Left kidney (tissue), 2 donors: ENCODE results near the gene FAM83B. TPM values are rescaled to one million over a fixed set of nuclear protein-coding genes. Genes with fewer than 3 reads are reported as not detected.
"Not testable (repeated sequence)": the region's sequence is repeated elsewhere in the genome, so short reads cannot be mapped to it uniquely, and the experiment has no call there.

Source experiments
- DNase-seq: peaks from one replicate; pipeline ENCODE4 v3.0.0-alpha.2; 2013
- polyA plus RNA-seq: library from polyadenylated mRNA; unstranded; fragments of 120-200 nt; gene quantifications from one replicate; pipeline ENCODE4 v1.2.1, GENCODE V29; 2013; ENCODE audit not compliant: insufficient read length

FAM83B gene
- polyA plus RNA-seq, 1 donor = 11.1 TPM

- DNase-seq = no peak
Measured at GRCh38 chr6:54899442-54899841, 52.9 kb downstream of the FAM83B start.

GRCh38 chr6:54899986-54900385, 53.4 kb downstream of the FAM83B start:
- DNase-seq = no peak

GRCh38 chr6:54900666-54901065, 54.1 kb downstream of the FAM83B start:
- no peak for DNase-seq

DNA sequence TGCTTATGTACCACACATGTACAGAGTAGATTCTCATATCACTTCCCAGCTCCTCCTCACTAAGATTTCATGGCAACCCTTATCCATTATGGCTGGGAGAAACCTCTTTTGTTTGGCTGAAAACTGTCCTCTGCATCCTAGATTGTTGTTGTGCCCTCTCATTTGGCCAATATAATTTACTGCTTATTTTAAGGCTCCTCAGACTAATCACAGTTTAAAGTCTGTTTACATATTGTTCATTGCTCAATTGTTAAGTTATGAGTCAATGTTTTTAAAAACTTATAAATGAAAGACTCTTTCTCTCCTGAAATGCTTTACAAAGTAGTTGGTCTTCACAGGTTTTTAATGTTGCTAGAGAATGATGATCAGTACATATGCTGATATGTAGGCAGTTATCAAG, 57.3 kb downstream of the FAM83B start:
- DNase-seq = no peak

- no peak for DNase-seq
Measured at GRCh38 chr6:54907355-54907754, 60.8 kb downstream of the FAM83B start.

DNA sequence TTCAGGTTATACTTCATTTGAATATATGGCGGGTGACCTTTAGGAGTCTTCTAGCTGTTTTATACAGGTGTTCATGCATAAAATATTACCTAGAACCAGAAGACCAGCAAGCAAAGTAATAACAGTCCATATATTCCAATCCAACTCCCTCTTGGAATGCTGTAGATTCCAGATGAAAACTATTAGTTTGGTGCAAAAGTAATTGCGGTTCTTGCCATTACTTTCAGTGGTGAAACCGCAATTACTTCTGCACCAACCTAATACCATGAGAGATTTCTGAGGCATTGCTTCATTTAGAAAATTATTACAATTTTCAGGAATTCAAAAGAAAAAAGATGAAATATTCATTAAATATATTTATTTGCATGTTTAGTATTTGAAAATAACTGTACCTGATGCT, 62.6 kb downstream of the FAM83B start:
- no peak for DNase-seq

DNA sequence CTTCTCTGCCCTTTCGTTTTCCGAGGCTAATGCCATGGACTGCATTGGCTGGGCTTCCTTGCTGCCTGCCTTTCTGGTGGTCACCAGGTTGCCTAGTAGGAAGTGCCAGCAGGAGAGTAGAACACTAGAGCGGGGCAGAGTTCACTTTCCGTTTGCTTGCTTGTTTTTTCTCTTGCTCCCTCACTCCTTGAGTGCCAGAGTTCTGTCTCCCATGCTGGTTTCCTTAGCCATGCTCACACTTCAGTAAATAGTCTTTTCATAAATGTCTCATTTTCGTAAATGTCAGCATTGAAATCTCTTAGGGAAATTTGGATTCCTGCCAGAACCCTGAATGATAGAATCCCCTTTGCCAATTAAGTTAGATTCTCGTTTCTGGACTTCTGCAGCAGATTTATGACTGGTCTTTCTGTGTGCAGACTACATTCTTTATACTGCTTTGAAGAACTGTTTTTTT, 63.9 kb downstream of the FAM83B start:
- DNase-seq = no peak

GRCh38 chr6:54910921-54911320, 64.3 kb downstream of the FAM83B start:
- no peak for DNase-seq

DNA sequence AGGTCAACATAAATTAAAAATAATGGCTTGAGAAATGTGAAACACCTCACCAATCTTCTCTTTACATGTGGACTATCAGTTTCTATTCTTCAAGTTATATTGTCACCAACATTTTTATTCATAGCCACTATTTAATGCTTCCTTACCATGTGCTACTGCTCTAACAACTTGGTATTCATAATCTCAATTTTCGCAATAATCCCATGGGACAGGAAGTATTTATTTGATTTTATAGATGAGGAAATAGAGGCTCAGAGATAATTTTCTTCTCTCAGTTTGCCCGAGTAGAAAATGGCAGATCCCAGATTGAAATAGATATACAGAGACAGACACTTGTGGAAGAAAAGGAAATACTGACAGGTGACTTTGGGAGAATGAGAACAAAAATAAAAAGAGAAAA, 66.6 kb downstream of the FAM83B start:
- no peak for DNase-seq

DNA sequence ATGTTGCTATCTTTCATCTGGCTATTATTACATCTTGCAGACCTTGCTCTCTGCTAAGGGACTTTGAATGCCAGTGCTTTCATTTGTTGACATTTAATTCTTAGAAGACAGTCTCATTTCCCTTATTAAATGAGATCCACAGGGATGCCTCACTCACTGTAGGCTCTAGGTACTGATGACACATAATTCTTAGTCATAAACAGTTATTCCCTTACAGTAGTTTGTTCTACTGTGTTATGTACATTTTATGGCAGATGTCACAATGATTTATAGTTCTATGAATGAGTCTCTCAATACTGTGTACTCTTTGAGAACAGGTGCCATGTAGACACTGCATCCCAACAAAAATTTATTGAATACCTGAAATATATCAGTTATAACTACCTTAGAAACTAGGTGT, 70.3 kb downstream of the FAM83B start:
- DNase-seq = no peak

DNA sequence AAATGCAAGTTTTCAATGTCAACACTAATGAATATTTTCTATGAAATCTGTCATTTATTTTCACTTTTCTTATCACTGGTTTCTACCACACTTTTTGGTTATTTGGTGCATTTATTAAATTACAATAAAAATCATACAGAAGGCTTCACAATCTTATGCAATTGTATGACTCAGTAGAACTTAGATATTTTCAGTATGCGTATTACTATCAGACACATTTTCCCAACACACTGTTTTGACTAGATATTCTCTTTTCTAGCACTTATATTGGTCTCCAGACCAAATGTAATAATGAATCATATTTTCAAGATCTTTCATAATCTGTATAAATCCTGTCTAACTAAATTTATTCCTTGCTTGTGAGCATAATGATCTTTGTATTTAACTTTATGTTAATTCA, 74.1 kb downstream of the FAM83B start:
- DNase-seq = no peak

- no peak for DNase-seq
Measured at GRCh38 chr6:54921891-54922290, 75.3 kb downstream of the FAM83B start.

- no peak for DNase-seq
Measured at GRCh38 chr6:54929245-54929909, 82.8 kb downstream of the FAM83B start.

DNA sequence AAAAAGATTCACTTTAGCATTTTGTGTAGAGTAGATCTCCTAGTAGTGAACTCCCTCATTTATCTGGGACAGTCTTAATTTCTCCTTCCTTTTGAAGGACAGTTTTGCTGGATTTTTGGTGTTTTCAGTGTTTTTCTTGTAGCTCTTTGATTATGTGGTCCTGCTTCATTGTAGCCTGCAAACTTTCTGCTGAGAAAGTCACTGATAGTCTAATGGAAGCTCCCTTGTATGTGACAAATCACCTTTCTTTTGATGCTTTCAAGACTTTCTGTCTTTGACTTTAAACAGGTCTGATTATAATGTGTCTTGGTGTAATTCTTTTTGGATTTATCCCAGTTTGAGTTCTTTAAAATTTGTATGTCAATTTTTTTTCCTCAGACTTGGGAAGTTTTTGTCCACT, 86.1 kb downstream of the FAM83B start:
- DNase-seq = no peak

- DNase-seq = no peak
Measured at GRCh38 chr6:54935739-54936138, 89.2 kb downstream of the FAM83B start.

- no peak for DNase-seq
Measured at GRCh38 chr6:54937371-54937770, 90.8 kb downstream of the FAM83B start.

- no peak for DNase-seq
Measured at GRCh38 chr6:54957698-54958097, 111.1 kb downstream of the FAM83B start.

DNA sequence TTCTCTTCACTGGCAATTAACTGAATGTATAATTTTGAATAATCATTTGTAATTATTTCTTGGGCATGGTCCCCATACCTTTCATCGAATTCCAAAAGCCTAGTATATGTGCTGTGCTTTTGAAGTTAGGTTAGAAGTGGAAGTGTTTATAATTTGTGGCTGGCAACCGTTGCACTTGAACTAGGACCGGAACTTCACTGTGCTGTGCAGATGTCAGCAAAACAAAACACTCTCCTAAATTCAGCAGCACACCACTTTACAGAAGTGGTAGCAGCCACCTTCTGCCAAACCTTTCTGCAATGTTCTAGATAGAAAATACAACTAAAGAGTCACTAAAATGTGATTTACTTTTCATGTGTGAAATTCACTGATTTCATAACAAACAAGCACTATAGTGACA, 111.9 kb downstream of the FAM83B start:
- DNase-seq = no peak

GRCh38 chr6:54959820-54960219, 113.2 kb downstream of the FAM83B start:
- DNase-seq = no peak

DNA sequence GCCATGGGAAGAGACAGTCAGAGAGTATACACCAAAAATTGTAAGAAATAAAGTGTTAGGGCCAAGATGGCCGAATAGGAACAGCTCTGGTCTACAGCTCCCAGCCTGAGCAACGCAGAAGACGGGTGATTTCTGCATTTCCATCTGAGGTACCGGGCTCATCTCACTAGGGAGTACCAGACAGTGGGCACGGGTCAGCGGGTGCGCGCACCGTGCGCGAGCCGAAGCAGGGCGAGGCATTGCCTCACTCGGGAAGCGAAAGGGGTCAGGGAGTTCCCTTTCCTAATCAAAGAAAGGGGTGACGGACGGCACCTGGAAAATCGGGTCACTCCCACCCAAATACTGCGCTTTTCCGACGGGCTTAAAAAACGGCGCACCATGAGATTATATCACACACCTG, 114.8 kb downstream of the FAM83B start:
- not testable (repeated sequence) for DNase-seq

- no peak for DNase-seq
Measured at GRCh38 chr6:54970337-54970736, 123.8 kb downstream of the FAM83B start.

DNA sequence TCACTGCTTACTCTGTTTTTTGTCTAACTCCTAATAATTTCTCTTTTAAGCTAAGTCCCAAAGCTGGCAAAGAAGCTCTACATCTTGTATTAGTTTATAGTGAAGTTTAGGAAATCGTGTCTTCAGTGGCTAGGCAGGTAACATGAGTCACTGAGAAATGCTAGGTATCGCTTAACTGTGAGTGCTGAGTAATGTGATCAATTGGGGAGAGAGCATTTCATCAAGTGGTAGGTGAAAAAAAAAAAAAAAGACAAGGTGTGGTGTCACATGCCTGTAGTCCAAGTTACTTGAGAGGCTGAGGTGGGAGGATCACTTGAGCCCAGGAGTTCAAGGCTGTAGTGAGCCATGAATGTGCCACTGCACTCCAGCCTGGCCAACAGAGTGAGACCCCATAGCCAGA, 125.3 kb downstream of the FAM83B start:
- DNase-seq = no peak

DNA sequence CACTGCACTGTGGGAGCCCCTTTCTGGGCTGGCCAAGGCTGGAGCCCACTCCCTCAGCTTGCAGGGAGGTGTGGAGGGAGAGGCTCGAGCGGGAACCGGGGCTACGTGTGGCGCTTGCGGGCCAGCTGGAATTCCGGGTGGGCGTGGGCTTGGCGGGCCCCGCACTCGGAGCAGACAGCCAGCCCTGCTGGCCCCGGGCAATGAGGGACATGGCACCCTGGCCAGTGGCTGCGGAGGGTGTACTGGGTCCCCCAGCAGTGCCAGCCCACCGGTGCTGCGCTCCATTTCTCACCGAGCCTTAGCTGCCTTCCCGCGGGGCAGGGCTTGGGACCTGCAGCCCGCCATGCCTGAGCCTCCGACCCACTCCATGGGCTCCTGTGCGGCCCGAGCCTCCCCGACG, 132.6 kb downstream of the FAM83B start:
- not testable (repeated sequence) for DNase-seq

GRCh38 chr6:54980511-54981275, 134.1 kb downstream of the FAM83B start:
- no peak for DNase-seq
